Smooth muscle cell (in vitro differentiated cells): ENCODE measurements around the gene HLCS. TPM values are rescaled to one million over a fixed set of nuclear protein-coding genes. Genes with fewer than 3 reads are reported as not detected.
"Not testable (repeated sequence)": the region's sequence is repeated elsewhere in the genome, so short reads cannot be mapped to it uniquely, and the experiment has no call there.

Experiments
- DNase-seq: peaks from one replicate; lab custom pipeline; 2025; ENCODE audit not compliant: unreplicated experiment; lab: John Stamatoyannopoulos, UW
- H2AFZ ChIP-seq: fragments of 200-600 bp; sonication (generic); 2 replicates; pipeline ENCODE4 v1.6.0; 2016; ENCODE audit warnings: antibody characterized with exemption, low read depth, mild to moderate bottlenecking
- H3F3A ChIP-seq: fragments of 200-600 bp; sonication (generic); 2 replicates; pipeline ENCODE4 v1.6.0; 2017; ENCODE audit warnings: antibody characterized with exemption, low read depth
- H3K27ac ChIP-seq: fragments of 200-600 bp; sonication (generic); 2 replicates; pipeline ENCODE4 v1.5.1; 2016; ENCODE audit warnings: low read depth, mild to moderate bottlenecking
- H3K27me3 ChIP-seq: fragments of 200-600 bp; sonication (generic); 2 replicates; pipeline ENCODE4 v1.6.1; 2016; ENCODE audit warnings: low read depth, mild to moderate bottlenecking
- H3K36me3 ChIP-seq: fragments of 200-600 bp; sonication (generic); 2 replicates; pipeline ENCODE4 v1.5.1; 2016; ENCODE audit warnings: low read depth
- H3K4me1 ChIP-seq: fragments of 200-600 bp; sonication (generic); 2 replicates; pipeline ENCODE4 v1.5.1; 2016; ENCODE audit warnings: low read depth
- H3K4me2 ChIP-seq: fragments of 200-600 bp; sonication (generic); 2 replicates; pipeline ENCODE4 v1.6.0; 2016; ENCODE audit warnings: mild to moderate bottlenecking
- H3K4me3 ChIP-seq: fragments of 200-600 bp; sonication (generic); 2 replicates; pipeline ENCODE4 v1.5.1; 2016; ENCODE audit warnings: mild to moderate bottlenecking
- H3K79me2 ChIP-seq: fragments of 200-600 bp; sonication (generic); 2 replicates; pipeline ENCODE4 v1.6.0; 2016; ENCODE audit warnings: low read depth, mild to moderate bottlenecking
- H3K9ac ChIP-seq: fragments of 200-600 bp; sonication (generic); 2 replicates; pipeline ENCODE4 v1.6.0; 2016; ENCODE audit warnings: low read depth
- H3K9me3 ChIP-seq: fragments of 200-600 bp; sonication (generic); replicated peaks from 2 replicates; pipeline ENCODE4 v1.5.1; 2016; ENCODE audit warnings: low read depth
- H4K20me1 ChIP-seq: fragments of 200-600 bp; sonication (generic); 2 replicates; pipeline ENCODE4 v1.6.0; 2016; ENCODE audit warnings: low read depth
- CTCF ChIP-seq: fragments of 200-600 bp; sonication (generic); IDR thresholded peaks from 2 replicates; pipeline ENCODE4 v1.5.1; 2017; ENCODE audit warnings: borderline replicate concordance, mild to moderate bottlenecking, antibody characterized with exemption; ENCODE audit not compliant: insufficient read depth, poor library complexity, severe bottlenecking
- WGBS: methylation state at CpG from one replicate; pipeline ENCODE4 v1.1.7; 2016; ENCODE audit warnings: low lambda C conversion rate; 5-methylcytosine and 5-hydroxymethylcytosine counted together
- polyA plus RNA-seq: library from polyadenylated mRNA; unstranded; fragments of >200 nt; fragmentation: Nextera tagmentation; extraction: Ambion mirVana; gene quantifications from 2 replicates; pipeline ENCODE4 v1.2.1, GENCODE V29; 2016
- total RNA-seq: library from RNA; depleted of rRNA; stranded (reverse); fragments of >200 nt; gene quantifications from 2 replicates; pipeline ENCODE4 v1.2.3, GENCODE V29; 2014

The HLCS gene
- total and polyA plus RNA-seq, 2 experiments from 2014 or later = 7.5 to 20.6 TPM

GRCh38 chr21:37006486-37007291, 40.2 kb upstream of the HLCS start, which contains the start of gene RIPPLY3:
Gene RIPPLY3 (plus strand): TSS chr21:37006702. CDS start chr21:37006773, 71 bp downstream.
- DNase-seq = no peak
- H3F3A ChIP-seq = no peaks in the 10 kb centered on the region
- no peaks in the 10 kb centered on the region for H3K36me3 ChIP-seq
- H3K9me3 ChIP-seq = no peaks in the 10 kb centered on the region
- peaks cover 4% of the 10 kb centered on the region for H3K4me1 ChIP-seq
- no peaks in the 10 kb centered on the region for H3K79me2 ChIP-seq
- peak within 1 kb of the TSS; percentile 93 for H3K4me2 ChIP-seq
- H2AFZ ChIP-seq = peak within 1 kb of the TSS; percentile 69
- 5% methylated on average over 43 of the region's 87 CpGs for WGBS
- no peak within 1 kb of the TSS for H3K27ac ChIP-seq
- peak within 1 kb of the TSS; percentile 57 for H3K4me3 ChIP-seq
- H3K9ac ChIP-seq = no peak within 1 kb of the TSS
- peaks cover 53% of the 10 kb centered on the region for H3K27me3 ChIP-seq
- no peak for TF ChIP-seq CTCF
- no peaks in the 10 kb centered on the region for H4K20me1 ChIP-seq

- no peaks in the 10 kb centered on the region for H3K9me3 ChIP-seq
Observed at GRCh38 chr21:37005548-37006485, 39.3 kb upstream of the HLCS start.

GRCh38 chr21:37003917-37004316, 37.4 kb upstream of the HLCS start:
- H3K4me3 ChIP-seq, H3K36me3 ChIP-seq, H3F3A ChIP-seq, H3K27ac ChIP-seq, H3K4me1 ChIP-seq, H3K79me2 ChIP-seq, H3K9me3 ChIP-seq, H2AFZ ChIP-seq, H4K20me1 ChIP-seq, H3K9ac ChIP-seq, DNase-seq, H3K4me2 ChIP-seq: not testable (repeated sequence)
- WGBS = 80% methylated on average over 3 of the region's 3 CpGs
- H3K27me3 ChIP-seq = peaks cover 46% of the 10 kb centered on the region

More at GRCh38 chr21:37005548-37006485, 39.3 kb upstream of the HLCS start:
- Histone ChIP-seq H3K4me1 (peaks cover 9% of the 10 kb centered on the region), H3K79me2 (no peaks in the 10 kb centered on the region), H3K4me2 (peak overlapping the region; percentile 93), H2AFZ (peak overlapping the region; percentile 69), H3K9ac (no peak overlapping the region), H3K27me3 (peaks cover 53% of the 10 kb centered on the region), H4K20me1 (no peaks in the 10 kb centered on the region), H3K36me3 (no peaks in the 10 kb centered on the region), H3F3A (no peaks in the 10 kb centered on the region), H3K27ac (no peak overlapping the region), H3K4me3 (peak overlapping the region; percentile 57)
- no peak for TF ChIP-seq CTCF
- no peak for DNase-seq
- 16% methylated on average over 68 of the region's 76 CpGs for WGBS

GRCh38 chr21:37002851-37003250, 36.4 kb upstream of the HLCS start:
- H3K27me3 ChIP-seq = peaks cover 36% of the 10 kb centered on the region
- not testable (repeated sequence) for H2AFZ ChIP-seq, H3K27ac ChIP-seq, H3K9ac ChIP-seq, H3K9me3 ChIP-seq, H3K79me2 ChIP-seq, H3F3A ChIP-seq, H4K20me1 ChIP-seq, H3K4me1 ChIP-seq, H3K36me3 ChIP-seq, H3K4me2 ChIP-seq, H3K4me3 ChIP-seq, DNase-seq
- WGBS = 89% methylated on average over 12 of the region's 12 CpGs
